Esophagus (tissue), 2 donors: Measurements from ENCODE around the gene BPIFB3. TPM values are rescaled to one million over a fixed set of nuclear protein-coding genes. Genes with fewer than 3 reads are reported as not detected.

Experiments
- H3K27ac ChIP-seq, 2 donors: one replicate each; pipeline ENCODE4 v1.5.1; 2013; ENCODE audit warnings: low read depth in 2 of 2, mild to moderate bottlenecking in 2 of 2, inconsistent platforms in 1 of 2, low read length in 1 of 2, moderate library complexity in 1 of 2
- H3K27me3 ChIP-seq, 2 donors: one replicate each; pipeline ENCODE4 v1.6.1; 2013; ENCODE audit warnings: low read length in 2 of 2, control low read depth in 1 of 2, mild to moderate bottlenecking in 1 of 2; ENCODE audit not compliant: insufficient read depth in 2 of 2, control insufficient read depth in 1 of 2
- H3K36me3 ChIP-seq, 2 donors: one replicate each; pipeline ENCODE4 v1.6.1; 2013; ENCODE audit warnings: low read length in 1 of 2; ENCODE audit not compliant: control insufficient read depth in 2 of 2, insufficient read depth in 2 of 2
- H3K4me1 ChIP-seq, 2 donors: one replicate each; pipeline ENCODE4 v1.6.1; 2013; ENCODE audit warnings: low read length in 1 of 2; ENCODE audit not compliant: control insufficient read depth in 2 of 2, insufficient read depth in 2 of 2
- H3K4me3 ChIP-seq, 2 donors: one replicate each; pipeline ENCODE4 v1.5.1; 2013; ENCODE audit warnings: low read length in 2 of 2, mild to moderate bottlenecking in 2 of 2, low read depth in 1 of 2, moderate library complexity in 1 of 2
- H3K9me3 ChIP-seq, 2 donors: one replicate each; pipeline ENCODE4 v1.6.1; 2013; ENCODE audit warnings: mild to moderate bottlenecking in 2 of 2, low read depth in 1 of 2, low read length in 1 of 2, moderate library complexity in 1 of 2; ENCODE audit not compliant: control insufficient read depth in 2 of 2, insufficient read depth in 1 of 2
- WGBS, 2 donors: extraction: QIAGEN DNeasy Blood & Tissue Kit; methylation state at CpG; one replicate each; pipeline ENCODE4 v1.1.7; 2013; 5-methylcytosine and 5-hydroxymethylcytosine counted together
- polyA plus RNA-seq, 2 donors: library from polyadenylated mRNA; stranded (reverse); fragments of 200-250 nt; gene quantifications; one replicate each; pipeline ENCODE4 v1.2.3, GENCODE V29; 2013
- donor health status: healthy with polysubstance abuse.
- donor health status: Bipolar disorder and iron deficiency.

The BPIFB3 gene
- polyA plus RNA-seq, 2 donors = not detected

DNA sequence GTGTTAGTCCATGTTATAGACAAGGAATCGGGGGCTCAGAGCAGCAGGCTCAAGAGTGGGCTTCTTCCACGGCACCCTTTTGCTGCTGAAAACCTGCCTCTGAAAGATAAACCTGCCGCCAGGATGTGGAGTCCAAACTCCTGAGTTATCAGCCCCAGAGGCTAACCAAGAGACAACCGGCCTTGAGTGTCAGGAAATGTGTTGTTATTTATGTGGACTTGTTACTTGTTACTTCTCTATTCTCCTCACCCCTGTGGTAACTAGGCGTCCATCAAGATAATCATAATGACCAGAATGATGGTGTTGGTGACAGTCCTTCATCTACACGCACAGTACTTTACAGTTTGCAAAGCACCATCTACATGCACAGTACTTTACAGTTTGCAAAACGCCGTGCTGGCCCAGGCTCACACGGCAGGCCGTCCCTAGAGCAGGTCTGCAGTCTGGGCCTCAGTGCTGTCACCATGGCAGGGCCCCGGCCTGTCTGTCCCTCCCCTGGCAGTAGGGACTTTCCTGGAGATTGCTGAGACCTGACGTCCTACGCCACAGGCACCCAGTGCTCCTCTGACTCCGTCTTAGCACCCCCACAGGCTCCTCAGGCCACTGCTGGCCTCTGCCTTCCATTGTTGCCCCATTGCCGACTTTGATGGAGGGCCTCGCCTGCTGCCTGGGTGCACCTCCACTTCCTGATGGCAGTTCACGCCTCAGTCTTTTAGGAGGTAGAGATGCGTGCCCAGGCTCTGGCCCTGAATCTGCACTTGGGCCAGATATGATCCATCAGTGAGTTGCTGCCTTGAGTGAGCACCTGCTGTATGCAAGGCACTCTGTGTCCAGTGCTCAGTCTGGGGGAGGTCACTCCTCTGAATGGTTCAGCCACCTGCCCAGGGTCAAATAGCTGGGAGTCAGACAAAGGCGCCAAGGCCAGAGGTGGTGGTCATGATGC, 16.7 kb downstream of the BPIFB3 start:
- H3K4me1 ChIP-seq = no peaks in the 10 kb centered on the region
- no peaks in the 10 kb centered on the region for H3K9me3 ChIP-seq
- 80 to 81% methylated on average over 19 of the region's 19 CpGs for WGBS, 2 donors
- H3K27me3 ChIP-seq = no peaks in the 10 kb centered on the region
- H3K36me3 ChIP-seq = no peaks in the 10 kb centered on the region
- no peak overlapping the region for H3K4me3 ChIP-seq
- no peak overlapping the region for H3K27ac ChIP-seq

DNA sequence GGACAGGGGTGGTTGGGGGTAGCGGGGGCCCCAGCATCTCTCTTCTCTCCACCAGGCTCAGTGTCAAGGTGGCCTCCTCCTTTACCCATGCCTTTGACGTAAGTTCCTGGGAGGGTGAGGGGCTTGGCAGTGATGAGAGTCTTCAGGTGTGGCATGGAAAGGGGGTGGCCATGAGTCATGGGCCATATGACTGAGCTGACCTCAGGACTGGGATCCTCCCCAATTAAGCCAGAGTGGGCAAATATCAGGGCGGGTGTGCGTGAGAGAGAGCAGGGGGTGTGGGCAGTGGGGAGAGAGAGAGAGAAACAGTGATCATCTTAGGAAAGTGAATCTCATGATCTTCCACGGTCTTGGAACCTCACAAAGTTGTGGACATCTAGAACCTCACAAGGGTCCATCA, 17.5 kb downstream of the BPIFB3 start:
- Histone ChIP-seq H3K4me1 (no peaks in the 10 kb centered on the region), H3K9me3 (no peaks in the 10 kb centered on the region), H3K27me3 (no peaks in the 10 kb centered on the region)

GRCh38 chr20:33072362-33072761, 18.7 kb downstream of the BPIFB3 start:
- no peaks in the 10 kb centered on the region for H3K4me1 ChIP-seq
- no peak overlapping the region for H3K27ac ChIP-seq
- 84 to 88% methylated on average over 4 of the region's 4 CpGs for WGBS, 2 donors
- peaks cover 0 to under 1% of the 10 kb centered on the region in 2 donors for H3K9me3 ChIP-seq
- no peak overlapping the region for H3K4me3 ChIP-seq
- no peaks in the 10 kb centered on the region for H3K27me3 ChIP-seq
- no peaks in the 10 kb centered on the region for H3K36me3 ChIP-seq

More for the DNA sequence above, 17.5 kb downstream of the BPIFB3 start:
- WGBS, 2 donors = 69 to 85% methylated on average over 5 of the region's 5 CpGs
- Histone ChIP-seq H3K36me3 (no peaks in the 10 kb centered on the region), H3K27ac (no peak overlapping the region), H3K4me3 (no peak overlapping the region)

DNA sequence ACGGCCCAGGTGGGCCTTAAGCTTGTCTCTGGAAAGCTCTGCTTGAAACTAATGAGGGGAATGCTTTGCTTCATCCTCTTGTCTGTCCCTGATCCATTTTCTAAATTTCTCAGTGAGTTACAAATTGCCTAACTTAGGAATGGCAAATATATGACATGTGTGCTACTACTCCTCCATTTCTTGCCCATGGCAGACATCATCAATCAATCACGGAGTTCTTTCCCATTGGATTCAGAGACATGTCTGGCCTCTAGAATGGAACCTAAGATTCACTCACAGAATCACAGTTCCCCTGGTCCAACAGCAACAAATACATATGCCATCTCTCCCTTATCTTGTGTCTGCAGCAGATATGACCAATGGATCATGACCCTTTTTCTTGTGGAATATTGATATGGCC, 19.1 kb downstream of the BPIFB3 start:
- Histone ChIP-seq H3K27ac (no peak overlapping the region), H3K4me1 (no peaks in the 10 kb centered on the region), H3K36me3 (no peaks in the 10 kb centered on the region), H3K9me3 (peaks cover 0 to 2% of the 10 kb centered on the region in 2 donors), H3K4me3 (no peak overlapping the region), H3K27me3 (no peaks in the 10 kb centered on the region)
- WGBS, 2 donors = 81% methylated on average over 2 of the region's 2 CpGs

GRCh38 chr20:33074675-33075074, 21.0 kb downstream of the BPIFB3 start:
- H3K27me3 ChIP-seq = no peaks in the 10 kb centered on the region
- peaks cover 0 to 2% of the 10 kb centered on the region in 2 donors for H3K9me3 ChIP-seq
- whole genome bisulfite sequencing, 2 donors = 70 to 73% methylated on average over 2 of the region's 2 CpGs
- H3K4me3 ChIP-seq = no peak overlapping the region
- no peak overlapping the region for H3K27ac ChIP-seq
- H3K36me3 ChIP-seq = no peaks in the 10 kb centered on the region
- H3K4me1 ChIP-seq = no peaks in the 10 kb centered on the region

GRCh38 chr20:33075281-33075680, 21.6 kb downstream of the BPIFB3 start:
- Histone ChIP-seq H3K36me3 (no peaks in the 10 kb centered on the region), H3K9me3 (peaks cover 0 to 2% of the 10 kb centered on the region in 2 donors), H3K27me3 (no peaks in the 10 kb centered on the region), H3K4me1 (no peaks in the 10 kb centered on the region), H3K27ac (no peak overlapping the region), H3K4me3 (no peak overlapping the region)
- 52% methylated on average over 6 of the region's 6 CpGs for WGBS, 2 donors

GRCh38 chr20:33076662-33077372, 23.1 kb downstream of the BPIFB3 start:
- no peaks in the 10 kb centered on the region for H3K36me3 ChIP-seq
- H3K4me3 ChIP-seq = no peak overlapping the region
- WGBS, 2 donors = 54 to 63% methylated on average over 6 of the region's 6 CpGs
- peaks cover 0 to 2% of the 10 kb centered on the region in 2 donors for H3K9me3 ChIP-seq
- no peaks in the 10 kb centered on the region for H3K4me1 ChIP-seq
- peaks cover 0 to 2% of the 10 kb centered on the region in 2 donors for H3K27me3 ChIP-seq
- H3K27ac ChIP-seq = no peak overlapping the region

DNA sequence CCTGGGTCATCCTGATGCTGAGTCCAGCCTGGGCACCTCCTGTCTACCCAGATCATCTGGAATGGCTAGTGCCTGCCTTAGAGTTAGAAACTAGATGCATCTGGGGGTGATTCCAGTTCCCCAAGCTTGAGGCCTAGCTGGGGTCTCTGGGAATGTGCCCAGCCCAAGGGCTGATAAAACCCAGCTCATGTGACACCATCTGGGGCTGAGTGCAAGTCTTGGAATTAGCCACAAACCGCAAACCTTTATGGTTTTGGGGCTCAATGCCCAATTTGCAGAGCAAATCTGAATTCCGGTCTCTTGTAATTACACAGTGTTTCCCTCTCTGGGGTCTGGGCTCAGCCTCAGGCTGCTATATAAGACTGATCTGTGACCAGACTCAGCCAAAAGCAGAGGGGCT, 25.6 kb downstream of the BPIFB3 start, which contains the start of gene BPIFB4:
Gene BPIFB4 (plus strand): TSS at position 385 of the 400 bp plus-strand sequence. CDS start 1,884 bp downstream, outside the sequence.
- Histone ChIP-seq H3K27ac (no peak within 1 kb of the TSS), H3K4me1 (no peaks in the 10 kb centered on the region), H3K36me3 (no peaks in the 10 kb centered on the region), H3K27me3 (peaks cover 0 to 2% of the 10 kb centered on the region in 2 donors), H3K4me3 (no peak within 1 kb of the TSS), H3K9me3 (peaks cover 0 to 2% of the 10 kb centered on the region in 2 donors)
- 84 to 94% methylated on average over 2 of the region's 2 CpGs for WGBS, 2 donors

DNA sequence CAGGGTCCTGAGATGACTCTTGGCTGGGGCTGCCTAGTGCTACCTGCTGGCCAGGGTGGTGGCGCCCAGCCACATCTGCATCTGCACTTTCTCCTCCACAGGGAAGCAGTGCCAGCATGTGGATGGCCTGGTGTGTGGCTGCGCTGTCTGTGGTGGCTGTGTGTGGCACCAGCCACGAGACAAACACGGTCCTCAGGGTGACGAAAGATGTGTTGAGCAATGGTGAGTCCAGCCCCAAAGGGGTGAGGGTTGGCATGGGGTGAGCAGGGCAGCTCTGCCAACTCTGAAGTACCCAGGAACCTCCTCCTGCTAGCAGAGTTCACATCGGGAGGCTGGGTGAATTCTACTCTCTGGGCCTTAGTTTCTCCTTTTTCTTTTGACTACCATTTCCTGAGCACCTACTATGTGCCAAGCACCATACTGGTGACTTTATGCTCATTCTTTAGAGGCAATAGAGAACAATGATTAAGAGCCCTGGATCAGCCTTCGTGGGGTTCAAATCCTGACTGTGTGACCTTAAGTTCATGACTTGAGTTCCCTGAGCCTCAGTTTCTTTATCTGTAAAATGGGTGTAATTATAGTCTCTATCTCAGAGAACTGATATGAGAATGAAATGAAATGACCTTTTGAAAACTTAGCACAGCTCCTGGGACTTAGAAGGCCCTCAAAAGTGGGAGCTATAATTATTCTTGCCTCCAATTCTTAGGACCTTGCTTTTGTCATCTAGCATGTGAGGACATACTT, 27.9 kb downstream of the BPIFB3 start:
- WGBS, 2 donors = 73 to 75% methylated on average over 7 of the region's 7 CpGs
- Histone ChIP-seq H3K27me3 (peaks cover 0 to 2% of the 10 kb centered on the region in 2 donors), H3K4me1 (peaks cover 0 to 3% of the 10 kb centered on the region in 2 donors), H3K4me3 (no peak overlapping the region), H3K27ac (no peak overlapping the region), H3K9me3 (peaks cover 0 to 2% of the 10 kb centered on the region in 2 donors), H3K36me3 (no peaks in the 10 kb centered on the region)
